HCT116 (cell line): ENCODE results near the gene MUS81.

ENCODE experiments used
- CTCF ChIP-seq, 3 experiments: fragments of 200-600 bp in 1 of 3; sonication (generic) in 1 of 3; IDR thresholded peaks in 2 of 3; conservative IDR thresholded peaks in 1 of 3; 2 replicates each; pipeline ENCODE4 v1.5.1; 2012 to 2017; ENCODE audit warnings: low read depth in 2 of 3, low read length in 2 of 3, antibody characterized with exemption in 1 of 3, borderline replicate concordance in 1 of 3, control low read depth in 1 of 3, mild to moderate bottlenecking in 1 of 3, mixed read lengths in 1 of 3, mixed run types in 1 of 3, moderate library complexity in 1 of 3; ENCODE audit not compliant: insufficient read depth in 1 of 3
- JUND ChIP-seq: IDR thresholded peaks from 2 replicates; pipeline ENCODE4 v1.6.1; 2012
- POLR2AphosphoS5 ChIP-seq: IDR thresholded peaks from 2 replicates; pipeline ENCODE4 v1.6.1; 2011; ENCODE audit warnings: mild to moderate bottlenecking, low read depth, low read length, moderate library complexity

GRCh38 chr11:65843811-65844210, 16.4 kb upstream of the MUS81 start:
- TF ChIP-seq CTCF (IDR thresholded peaks at IDR 0.05 in 2 of 3, conservative IDR thresholded peaks at IDR 0.05 in 1 of 3; ENCODE audit: borderline replicate concordance in 1 of 3, insufficient read depth in 1 of 3, low read depth in 2 of 3, low read length in 2 of 3): no peak
- TF ChIP-seq JUND: no peak
- no peak for TF ChIP-seq POLR2AphosphoS5
